ENCODE data around the gene SORBS1. TPM values are rescaled to one million over a fixed set of nuclear protein-coding genes. Genes with fewer than 3 reads are reported as not detected.
A peak's percentile ranks its signal among the peaks of the same experiment; 100 is the strongest.

SORBS1 gene
- total RNA-seq, 1 donor from 2014 or later, result 58.2 TPM

- intact Hi-C loops (cut with DNase I), result no loop called here
- TF ChIP-seq CTCF (IDR thresholded peaks at IDR 0.05), result no peak
- ATAC-seq, result no peak
These were observed 14.0 kb downstream of the SORBS1 start for GRCh38 chr10:95547197-95547596.

GRCh38 chr10:95545981-95546380, 15.2 kb downstream of the SORBS1 start:
- ATAC-seq (no peak), DNase-seq (no peak)
- Histone ChIP-seq H3K27ac (no peak overlapping the region), H3K36me3 (no peaks in the 10 kb centered on the region), H3K4me1 (peaks cover 45% of the 10 kb centered on the region), H3K9me3 (no peaks in the 10 kb centered on the region), H3K27me3 (ENCODE audit: low read depth) (no peaks in the 10 kb centered on the region), H3K4me3 (no peak overlapping the region)
- no peak for TF ChIP-seq CTCF (IDR thresholded peaks at IDR 0.05)
- intact Hi-C loops (cut with DNase I), result no loop called here

More at GRCh38 chr10:95547197-95547596, 14.0 kb downstream of the SORBS1 start:
- H3K4me3 ChIP-seq, result no peak overlapping the region
- no peak overlapping the region for H3K27ac ChIP-seq
- no peaks in the 10 kb centered on the region for H3K27me3 ChIP-seq (ENCODE audit: low read depth)
- H3K9me3 ChIP-seq, result no peaks in the 10 kb centered on the region
- peaks cover 33% of the 10 kb centered on the region for H3K4me1 ChIP-seq
- no peaks in the 10 kb centered on the region for H3K36me3 ChIP-seq
- no peak for DNase-seq

- intact Hi-C loops (cut with DNase I), result no loop called here
- peaks cover 40% of the 10 kb centered on the region for H3K4me1 ChIP-seq
- H3K4me3 ChIP-seq, result no peak overlapping the region
These were observed 16.2 kb downstream of the SORBS1 start for GRCh38 chr10:95544783-95545500.

GRCh38 chr10:95543459-95543858, 17.7 kb downstream of the SORBS1 start:
- DNase-seq (no peak), ATAC-seq (peak in 1 of 2 donors; percentile 3)
- H3K4me3 ChIP-seq, result no peak overlapping the region
- no peak for TF ChIP-seq CTCF (IDR thresholded peaks at IDR 0.05)
- no peaks in the 10 kb centered on the region for H3K27me3 ChIP-seq (ENCODE audit: low read depth)
- H3K9me3 ChIP-seq, result no peaks in the 10 kb centered on the region
- H3K36me3 ChIP-seq, result no peaks in the 10 kb centered on the region
- intact Hi-C loops (cut with DNase I), result no loop called here
- peaks cover 36% of the 10 kb centered on the region for H3K4me1 ChIP-seq
- H3K27ac ChIP-seq, result peak overlapping the region; percentile 65

More at GRCh38 chr10:95544783-95545500, 16.2 kb downstream of the SORBS1 start:
- Histone ChIP-seq H3K9me3 (no peaks in the 10 kb centered on the region), H3K27me3 (ENCODE audit: low read depth) (no peaks in the 10 kb centered on the region), H3K27ac (no peak overlapping the region), H3K36me3 (no peaks in the 10 kb centered on the region)
- no peak for DNase-seq
- TF ChIP-seq CTCF (IDR thresholded peaks at IDR 0.05), result no peak
- ATAC-seq, result no peak

GRCh38 chr10:95542761-95543160, 18.4 kb downstream of the SORBS1 start:
- no peak overlapping the region for H3K4me3 ChIP-seq
- H3K36me3 ChIP-seq, result no peaks in the 10 kb centered on the region
- no peaks in the 10 kb centered on the region for H3K27me3 ChIP-seq (ENCODE audit: low read depth)
- peak overlapping the region; percentile 65 for H3K27ac ChIP-seq
- H3K9me3 ChIP-seq, result no peaks in the 10 kb centered on the region
- peaks cover 36% of the 10 kb centered on the region for H3K4me1 ChIP-seq
- intact Hi-C loops (cut with DNase I), result no loop called here
- no peak for DNase-seq
- ATAC-seq, result peak in 1 of 2 donors; percentile 20
- no peak for TF ChIP-seq CTCF (IDR thresholded peaks at IDR 0.05)

Measured in lower lobe of right lung (tissue), 2 donors.